Epidermal melanocyte (primary cell): ENCODE results near the gene NUMBL.

Experiments
- DNase-seq: peaks from one replicate; pipeline ENCODE4 v3.0.0; 2011; ENCODE audit warnings: low spot score; ENCODE audit not compliant: insufficient read length

The NUMBL gene

GRCh38 chr19:40691421-40692211 is 1.2 kb upstream of the NUMBL start:
- no peak for DNase-seq

- DNase-seq = peak; percentile 93
Measured at GRCh38 chr19:40690693-40691420, 406 bp upstream of the NUMBL start.

GRCh38 chr19:40689339-40690049 is 957 bp downstream of the NUMBL start:
- DNase-seq = no peak

- no peak for DNase-seq
Measured at GRCh38 chr19:40688987-40689338, 1.5 kb downstream of the NUMBL start.

- no peak for DNase-seq
Measured at GRCh38 chr19:40688309-40688708, 2.1 kb downstream of the NUMBL start.

- DNase-seq = no peak
Measured at GRCh38 chr19:40687525-40688016, 2.9 kb downstream of the NUMBL start.

- no peak for DNase-seq
Measured at GRCh38 chr19:40686882-40687524, 3.4 kb downstream of the NUMBL start.

GRCh38 chr19:40685563-40685962 is 4.9 kb downstream of the NUMBL start:
- DNase-seq = no peak

GRCh38 chr19:40685016-40685526 is 5.4 kb downstream of the NUMBL start:
- no peak for DNase-seq

- no peak for DNase-seq
Measured at GRCh38 chr19:40684280-40684679, 6.2 kb downstream of the NUMBL start.

- no peak for DNase-seq
Measured at GRCh38 chr19:40683437-40683836, 7.0 kb downstream of the NUMBL start.

- no peak for DNase-seq
Measured at GRCh38 chr19:40682431-40682964, 8.0 kb downstream of the NUMBL start.

GRCh38 chr19:40681039-40681438 is 9.4 kb downstream of the NUMBL start:
- DNase-seq = no peak

GRCh38 chr19:40677156-40677555 is 13.3 kb downstream of the NUMBL start:
- DNase-seq = no peak

GRCh38 chr19:40674291-40674690 is 16.2 kb downstream of the NUMBL start:
- DNase-seq = no peak

GRCh38 chr19:40673397-40673796 is 17.1 kb downstream of the NUMBL start:
- no peak for DNase-seq

- peak; percentile 5 for DNase-seq
Measured at GRCh38 chr19:40672573-40673299, 17.7 kb downstream of the NUMBL start.

GRCh38 chr19:40672038-40672437 is 18.4 kb downstream of the NUMBL start:
- peak; percentile 8 for DNase-seq

GRCh38 chr19:40671404-40671803 is 19.0 kb downstream of the NUMBL start:
- peak; percentile 3 for DNase-seq

- DNase-seq = no peak
Measured at GRCh38 chr19:40668991-40669614, 21.3 kb downstream of the NUMBL start.
